ENCODE results near the gene C11orf68.
A peak's percentile ranks its signal among the peaks of the same experiment; 100 is the strongest.

Gene C11orf68

GRCh38 chr11:65944191-65944590 is 25.3 kb upstream of the C11orf68 start:
- DNase-seq: no peak

GRCh38 chr11:65942531-65942930 is 23.7 kb upstream of the C11orf68 start:
- DNase-seq: no peak

GRCh38 chr11:65941720-65942310 is 23.0 kb upstream of the C11orf68 start:
- no peak for DNase-seq

- DNase-seq: no peak
Measured at GRCh38 chr11:65937766-65938165, 18.9 kb upstream of the C11orf68 start.

- no peak for DNase-seq
Measured at GRCh38 chr11:65934014-65934413, 15.2 kb upstream of the C11orf68 start.

- DNase-seq: peak; percentile 16
Measured at GRCh38 chr11:65932558-65932919, 13.7 kb upstream of the C11orf68 start.

GRCh38 chr11:65931773-65932557 is 13.1 kb upstream of the C11orf68 start:
- no peak for DNase-seq

GRCh38 chr11:65928667-65929066 is 9.8 kb upstream of the C11orf68 start:
- no peak for DNase-seq

GRCh38 chr11:65927904-65928397 is 9.1 kb upstream of the C11orf68 start:
- DNase-seq: peak; percentile 92

- DNase-seq: no peak
Measured at GRCh38 chr11:65925397-65925796, 6.5 kb upstream of the C11orf68 start.

GRCh38 chr11:65922565-65922964 is 3.7 kb upstream of the C11orf68 start:
- DNase-seq: no peak

GRCh38 chr11:65921876-65922275 is 3.0 kb upstream of the C11orf68 start:
- DNase-seq: no peak

- no peak for DNase-seq
Measured at GRCh38 chr11:65921033-65921555, 2.2 kb upstream of the C11orf68 start.

GRCh38 chr11:65920372-65920802 is 1.5 kb upstream of the C11orf68 start:
- DNase-seq: no peak

GRCh38 chr11:65919573-65920371 is 910 bp upstream of the C11orf68 start:
- no peak for DNase-seq

- peak; percentile 100 for DNase-seq
Measured at GRCh38 chr11:65919141-65919572, 295 bp upstream of the C11orf68 start, which contains the start of gene DRAP1. Gene DRAP1, plus strand, starts transcription at chr11:65919426. Its CDS starts 76 bp downstream, at chr11:65919502.

GRCh38 chr11:65917434-65918210 is 1.2 kb downstream of the C11orf68 start:
- DNase-seq: no peak

GRCh38 chr11:65917077-65917433 is 1.8 kb downstream of the C11orf68 start:
- no peak for DNase-seq

GRCh38 chr11:65916391-65916790 is 2.5 kb downstream of the C11orf68 start:
- DNase-seq: no peak

GRCh38 chr11:65915821-65916251 is 3.0 kb downstream of the C11orf68 start:
- peak; percentile 64 for DNase-seq

- no peak for DNase-seq
Measured at GRCh38 chr11:65915101-65915820, 3.6 kb downstream of the C11orf68 start.

GRCh38 chr11:65912845-65913244 is 6.0 kb downstream of the C11orf68 start:
- DNase-seq: no peak
